WTC11 (cell line): ENCODE data around the gene COBLL1.

Experiments
- ATF1 ChIP-seq: sonication (generic); formaldehyde crosslinking; IDR thresholded peaks from 2 replicates; pipeline ENCODE4 v1.8.1; 2023; ENCODE audit warnings: mild to moderate bottlenecking, moderate library complexity, missing genetic modification reagents
- CREB1 ChIP-seq: sonication (generic); formaldehyde crosslinking; IDR thresholded peaks from 2 replicates; pipeline ENCODE4 v1.8.0; 2023; ENCODE audit warnings: mild to moderate bottlenecking, missing genetic modification reagents
- ELF4 ChIP-seq: sonication (generic); formaldehyde crosslinking; IDR thresholded peaks from 2 replicates; pipeline ENCODE4 v1.8.1; 2022; ENCODE audit warnings: low read depth, mild to moderate bottlenecking, moderate library complexity, missing genetic modification reagents
- GRHL2 ChIP-seq: fragments of 250-450 bp; sonication (Bioruptor Pico); IDR thresholded peaks from 2 replicates; pipeline ENCODE4 v1.8.0; 2022; ENCODE audit warnings: mild to moderate bottlenecking, moderate library complexity; ENCODE audit not compliant: insufficient replicate concordance, severe bottlenecking
- NFE2L1 ChIP-seq: sonication (generic); formaldehyde crosslinking; IDR thresholded peaks from 2 replicates; pipeline ENCODE4 v1.8.1; 2023; ENCODE audit warnings: missing genetic modification reagents
- ZNF317 ChIP-seq: sonication (generic); formaldehyde crosslinking; IDR thresholded peaks from 2 replicates; pipeline ENCODE4 v1.8.1; 2023; ENCODE audit warnings: low read depth, mild to moderate bottlenecking, moderate library complexity, missing genetic modification reagents, borderline replicate concordance
- TF ChIP-seq, protein P1 (sequence below): fragments of 200-600 bp; IDR thresholded peaks from 2 replicates; pipeline ENCODE4 v1.8.0; 2022; ENCODE audit warnings: antibody characterized with exemption
- TF ChIP-seq, protein P2 (sequence below): sonication (generic); formaldehyde crosslinking; IDR thresholded peaks from 2 replicates; pipeline ENCODE4 v1.8.0; 2022; ENCODE audit warnings: mild to moderate bottlenecking, missing genetic modification reagents
- TF ChIP-seq, protein P3 (sequence below): sonication (generic); formaldehyde crosslinking; IDR thresholded peaks from 2 replicates; pipeline ENCODE4 v1.8.1; 2023; ENCODE audit warnings: mild to moderate bottlenecking, missing genetic modification reagents, moderate library complexity
- TF ChIP-seq, protein P4 (sequence below): sonication (generic); formaldehyde crosslinking; IDR thresholded peaks from 2 replicates; pipeline ENCODE4 v1.8.1; 2023; ENCODE audit warnings: mild to moderate bottlenecking, missing genetic modification reagents, borderline replicate concordance

DNA sequence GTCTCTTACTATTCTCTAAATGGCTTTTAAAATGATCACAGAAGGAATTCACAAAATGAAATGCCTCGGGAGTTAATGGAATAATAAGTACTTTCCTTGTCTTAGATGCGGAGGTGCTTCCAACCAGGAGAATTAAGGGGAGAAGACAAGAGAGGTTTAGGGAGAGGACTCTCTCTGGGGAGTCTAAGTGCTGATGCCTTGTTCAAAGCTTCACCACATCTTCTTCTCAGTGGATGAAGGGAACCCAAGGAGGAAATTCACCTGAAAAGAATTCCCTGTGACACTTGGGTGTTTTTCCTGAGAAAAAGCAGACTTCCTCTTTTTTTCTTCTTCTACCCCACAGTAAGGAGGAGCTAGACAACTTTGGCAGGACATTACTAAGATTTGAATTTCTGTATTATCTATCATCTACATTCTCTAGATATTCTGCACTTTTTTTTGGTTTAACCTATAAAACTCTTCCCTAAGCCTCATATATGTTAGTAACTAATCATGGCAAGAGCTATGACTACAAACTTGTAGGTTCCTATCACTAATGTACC lies 150.2 kb downstream of the COBLL1 start:
- TF ChIP-seq GRHL2 (CRISPR knock-in tag) (no peak), CREB1 (no peak), ZNF317 (CRISPR knock-in tag) (no peak), NFE2L1 (CRISPR knock-in tag) (no peak), ATF1 (CRISPR knock-in tag) (no peak), ELF4 (no peak)
- TF ChIP-seq, protein P1, sequence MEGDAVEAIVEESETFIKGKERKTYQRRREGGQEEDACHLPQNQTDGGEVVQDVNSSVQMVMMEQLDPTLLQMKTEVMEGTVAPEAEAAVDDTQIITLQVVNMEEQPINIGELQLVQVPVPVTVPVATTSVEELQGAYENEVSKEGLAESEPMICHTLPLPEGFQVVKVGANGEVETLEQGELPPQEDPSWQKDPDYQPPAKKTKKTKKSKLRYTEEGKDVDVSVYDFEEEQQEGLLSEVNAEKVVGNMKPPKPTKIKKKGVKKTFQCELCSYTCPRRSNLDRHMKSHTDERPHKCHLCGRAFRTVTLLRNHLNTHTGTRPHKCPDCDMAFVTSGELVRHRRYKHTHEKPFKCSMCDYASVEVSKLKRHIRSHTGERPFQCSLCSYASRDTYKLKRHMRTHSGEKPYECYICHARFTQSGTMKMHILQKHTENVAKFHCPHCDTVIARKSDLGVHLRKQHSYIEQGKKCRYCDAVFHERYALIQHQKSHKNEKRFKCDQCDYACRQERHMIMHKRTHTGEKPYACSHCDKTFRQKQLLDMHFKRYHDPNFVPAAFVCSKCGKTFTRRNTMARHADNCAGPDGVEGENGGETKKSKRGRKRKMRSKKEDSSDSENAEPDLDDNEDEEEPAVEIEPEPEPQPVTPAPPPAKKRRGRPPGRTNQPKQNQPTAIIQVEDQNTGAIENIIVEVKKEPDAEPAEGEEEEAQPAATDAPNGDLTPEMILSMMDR = no peak
- TF ChIP-seq, protein P2, sequence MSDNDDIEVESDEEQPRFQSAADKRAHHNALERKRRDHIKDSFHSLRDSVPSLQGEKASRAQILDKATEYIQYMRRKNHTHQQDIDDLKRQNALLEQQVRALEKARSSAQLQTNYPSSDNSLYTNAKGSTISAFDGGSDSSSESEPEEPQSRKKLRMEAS = no peak
- TF ChIP-seq, protein P3, sequence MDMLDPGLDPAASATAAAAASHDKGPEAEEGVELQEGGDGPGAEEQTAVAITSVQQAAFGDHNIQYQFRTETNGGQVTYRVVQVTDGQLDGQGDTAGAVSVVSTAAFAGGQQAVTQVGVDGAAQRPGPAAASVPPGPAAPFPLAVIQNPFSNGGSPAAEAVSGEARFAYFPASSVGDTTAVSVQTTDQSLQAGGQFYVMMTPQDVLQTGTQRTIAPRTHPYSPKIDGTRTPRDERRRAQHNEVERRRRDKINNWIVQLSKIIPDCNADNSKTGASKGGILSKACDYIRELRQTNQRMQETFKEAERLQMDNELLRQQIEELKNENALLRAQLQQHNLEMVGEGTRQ (CRISPR knock-in tag) = no peak
- TF ChIP-seq, protein P4, sequence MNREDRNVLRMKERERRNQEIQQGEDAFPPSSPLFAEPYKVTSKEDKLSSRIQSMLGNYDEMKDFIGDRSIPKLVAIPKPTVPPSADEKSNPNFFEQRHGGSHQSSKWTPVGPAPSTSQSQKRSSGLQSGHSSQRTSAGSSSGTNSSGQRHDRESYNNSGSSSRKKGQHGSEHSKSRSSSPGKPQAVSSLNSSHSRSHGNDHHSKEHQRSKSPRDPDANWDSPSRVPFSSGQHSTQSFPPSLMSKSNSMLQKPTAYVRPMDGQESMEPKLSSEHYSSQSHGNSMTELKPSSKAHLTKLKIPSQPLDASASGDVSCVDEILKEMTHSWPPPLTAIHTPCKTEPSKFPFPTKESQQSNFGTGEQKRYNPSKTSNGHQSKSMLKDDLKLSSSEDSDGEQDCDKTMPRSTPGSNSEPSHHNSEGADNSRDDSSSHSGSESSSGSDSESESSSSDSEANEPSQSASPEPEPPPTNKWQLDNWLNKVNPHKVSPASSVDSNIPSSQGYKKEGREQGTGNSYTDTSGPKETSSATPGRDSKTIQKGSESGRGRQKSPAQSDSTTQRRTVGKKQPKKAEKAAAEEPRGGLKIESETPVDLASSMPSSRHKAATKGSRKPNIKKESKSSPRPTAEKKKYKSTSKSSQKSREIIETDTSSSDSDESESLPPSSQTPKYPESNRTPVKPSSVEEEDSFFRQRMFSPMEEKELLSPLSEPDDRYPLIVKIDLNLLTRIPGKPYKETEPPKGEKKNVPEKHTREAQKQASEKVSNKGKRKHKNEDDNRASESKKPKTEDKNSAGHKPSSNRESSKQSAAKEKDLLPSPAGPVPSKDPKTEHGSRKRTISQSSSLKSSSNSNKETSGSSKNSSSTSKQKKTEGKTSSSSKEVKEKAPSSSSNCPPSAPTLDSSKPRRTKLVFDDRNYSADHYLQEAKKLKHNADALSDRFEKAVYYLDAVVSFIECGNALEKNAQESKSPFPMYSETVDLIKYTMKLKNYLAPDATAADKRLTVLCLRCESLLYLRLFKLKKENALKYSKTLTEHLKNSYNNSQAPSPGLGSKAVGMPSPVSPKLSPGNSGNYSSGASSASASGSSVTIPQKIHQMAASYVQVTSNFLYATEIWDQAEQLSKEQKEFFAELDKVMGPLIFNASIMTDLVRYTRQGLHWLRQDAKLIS (CRISPR knock-in tag) = no peak
